Parathyroid adenoma (tissue), 2 donors: ENCODE results near the gene ABCA3.

Experiments
- H2AFZ ChIP-seq: fragments of 300-600 bp; sonication (generic); one replicate; pipeline ENCODE4 v1.7.0; 2017; ENCODE audit warnings: antibody characterized with exemption, mild to moderate bottlenecking
- H3K27ac ChIP-seq: fragments of 300-600 bp; sonication (generic); one replicate; pipeline ENCODE4 v1.7.0; 2017
- H3K27me3 ChIP-seq: fragments of 300-600 bp; sonication (generic); one replicate; pipeline ENCODE4 v1.7.0; 2017; ENCODE audit warnings: low read length; ENCODE audit not compliant: control insufficient read depth, insufficient read depth
- H3K36me3 ChIP-seq: fragments of 300-600 bp; sonication (generic); one replicate; pipeline ENCODE4 v1.7.0; 2017; ENCODE audit warnings: low read length; ENCODE audit not compliant: control insufficient read depth, insufficient read depth
- H3K4me1 ChIP-seq: fragments of 300-600 bp; sonication (generic); one replicate; pipeline ENCODE4 v1.7.0; 2017; ENCODE audit warnings: control low read depth
- H3K4me2 ChIP-seq: fragments of 300-600 bp; sonication (generic); one replicate; pipeline ENCODE4 v1.7.0; 2017; ENCODE audit warnings: low read length
- H3K4me3 ChIP-seq: fragments of 300-600 bp; sonication (generic); one replicate; pipeline ENCODE4 v1.7.0; 2017; ENCODE audit warnings: low read depth, low read length
- H3K79me2 ChIP-seq: fragments of 300-600 bp; sonication (generic); one replicate; pipeline ENCODE4 v1.7.0; 2017; ENCODE audit warnings: control low read depth
- H3K9ac ChIP-seq: fragments of 300-600 bp; sonication (generic); one replicate; pipeline ENCODE4 v1.7.0; 2017; ENCODE audit warnings: mild to moderate bottlenecking
- H3K9me3 ChIP-seq: fragments of 300-600 bp; sonication (generic); one replicate; pipeline ENCODE4 v1.7.0; 2017; ENCODE audit warnings: low read length; ENCODE audit not compliant: control insufficient read depth
- CTCF ChIP-seq: fragments of 300-600 bp; sonication (generic); IDR thresholded peaks from one replicate; pipeline ENCODE4 v1.7.0; 2017; ENCODE audit warnings: antibody characterized with exemption, mild to moderate bottlenecking
- donor health status: primary hyperparathyroidism.

Gene ABCA3

GRCh38 chr16:2233872-2234812 lies 106.4 kb downstream of the ABCA3 start:
- no peaks in the 10 kb centered on the region for H3K4me1 ChIP-seq
- H3K4me2 ChIP-seq = no peak overlapping the region
- H3K9me3 ChIP-seq = no peaks in the 10 kb centered on the region
- H3K36me3 ChIP-seq = no peaks in the 10 kb centered on the region
- H3K79me2 ChIP-seq = no peaks in the 10 kb centered on the region
- H3K27me3 ChIP-seq = no peaks in the 10 kb centered on the region
- TF ChIP-seq CTCF = no peak
- H2AFZ ChIP-seq = no peak overlapping the region
- no peak overlapping the region for H3K27ac ChIP-seq
- H3K4me3 ChIP-seq = no peak overlapping the region
- no peak overlapping the region for H3K9ac ChIP-seq

DNA sequence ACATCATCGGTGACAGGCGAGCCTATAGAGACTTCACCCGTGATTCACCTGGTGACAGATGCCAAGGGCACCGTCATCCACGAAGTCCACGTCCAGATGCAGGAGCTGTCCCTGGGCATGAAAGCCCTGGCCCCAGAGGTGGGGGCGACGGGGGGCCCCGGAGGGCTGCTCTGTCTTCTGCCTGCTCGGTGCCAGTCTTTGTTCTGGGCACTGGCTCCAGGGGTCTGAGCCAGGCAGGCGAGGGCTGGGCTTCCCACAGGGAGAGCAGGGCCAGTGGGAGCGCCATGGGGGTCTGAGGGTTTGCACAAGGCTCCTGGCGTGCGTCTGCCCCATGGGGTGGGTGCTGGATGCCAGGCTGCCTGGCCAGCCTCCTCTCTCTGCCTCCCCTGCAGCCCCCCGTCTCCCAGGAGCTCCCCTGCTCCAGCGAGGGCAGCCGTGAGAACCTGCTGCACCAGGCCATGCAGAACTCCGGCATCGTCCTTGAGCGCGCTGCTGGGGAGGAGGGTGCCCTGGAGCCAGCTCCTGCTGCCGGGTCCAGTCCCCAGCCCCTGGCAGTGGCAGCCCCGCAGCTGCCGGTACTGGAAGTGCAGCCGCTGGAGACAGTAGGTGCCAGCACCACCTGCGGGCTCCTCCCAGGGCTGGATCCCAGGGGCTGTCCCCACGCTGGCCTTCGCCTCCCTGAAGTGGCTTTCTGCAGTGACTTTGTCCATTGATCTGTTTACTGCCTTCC lies 107.3 kb downstream of the ABCA3 start:
- H3K27ac ChIP-seq = no peak overlapping the region
- no peak overlapping the region for H2AFZ ChIP-seq
- H3K4me2 ChIP-seq = no peak overlapping the region
- no peak overlapping the region for H3K4me3 ChIP-seq
- H3K79me2 ChIP-seq = peaks cover under 1% of the 10 kb centered on the region
- TF ChIP-seq CTCF = no peak
- no peaks in the 10 kb centered on the region for H3K4me1 ChIP-seq
- no peaks in the 10 kb centered on the region for H3K9me3 ChIP-seq
- no peaks in the 10 kb centered on the region for H3K36me3 ChIP-seq
- H3K9ac ChIP-seq = no peak overlapping the region
- no peaks in the 10 kb centered on the region for H3K27me3 ChIP-seq

DNA sequence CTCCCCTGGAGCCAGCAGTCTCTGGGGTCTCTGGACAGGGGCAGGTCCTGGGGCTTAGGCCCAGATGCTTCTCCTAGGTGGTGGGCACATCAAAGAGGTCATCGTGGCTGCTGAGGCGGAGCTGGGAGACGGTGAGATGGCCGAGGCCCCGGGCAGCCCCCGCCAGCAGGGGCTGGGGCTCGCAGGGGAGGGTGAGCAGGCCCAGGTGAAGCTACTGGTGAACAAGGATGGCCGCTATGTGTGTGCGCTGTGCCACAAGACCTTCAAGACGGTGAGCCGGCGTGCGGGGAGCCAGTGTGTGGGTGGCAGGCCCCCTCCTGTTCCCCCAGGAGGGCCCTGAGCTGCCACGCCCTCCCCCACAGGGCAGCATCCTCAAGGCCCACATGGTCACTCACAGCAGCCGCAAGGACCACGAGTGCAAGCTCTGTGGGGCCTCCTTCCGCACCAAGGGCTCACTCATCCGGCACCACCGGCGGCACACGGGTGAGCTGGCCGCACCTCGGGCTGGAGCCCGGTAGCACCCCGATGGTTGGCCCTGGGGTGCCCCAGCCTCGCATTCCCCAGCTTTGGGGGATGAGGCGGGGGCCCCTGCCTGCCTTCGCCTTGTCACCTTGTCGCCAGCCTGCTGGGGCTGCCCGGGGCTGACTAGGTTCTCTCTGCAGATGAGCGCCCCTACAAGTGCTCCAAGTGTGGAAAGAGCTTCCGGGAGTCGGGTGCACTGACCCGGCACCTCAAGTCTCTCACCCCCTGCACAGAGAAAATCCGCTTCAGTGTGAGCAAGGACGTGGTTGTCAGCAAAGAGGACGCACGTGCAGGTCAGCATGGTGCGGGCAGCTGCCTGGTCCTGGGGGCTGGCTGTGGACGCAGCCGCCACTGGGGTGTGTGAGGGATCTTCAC lies 108.2 kb downstream of the ABCA3 start:
- no peaks in the 10 kb centered on the region for H3K9me3 ChIP-seq
- H3K36me3 ChIP-seq = no peaks in the 10 kb centered on the region
- H3K4me1 ChIP-seq = no peaks in the 10 kb centered on the region
- H3K79me2 ChIP-seq = peaks cover 4% of the 10 kb centered on the region
- H3K4me3 ChIP-seq = no peak overlapping the region
- no peak overlapping the region for H3K27ac ChIP-seq
- no peaks in the 10 kb centered on the region for H3K27me3 ChIP-seq
- no peak overlapping the region for H3K4me2 ChIP-seq
- H3K9ac ChIP-seq = no peak overlapping the region
- H2AFZ ChIP-seq = no peak overlapping the region
- no peak for TF ChIP-seq CTCF

- TF ChIP-seq CTCF = no peak
- H3K4me2 ChIP-seq = no peak overlapping the region
- H3K27ac ChIP-seq = no peak overlapping the region
- H3K4me3 ChIP-seq = no peak overlapping the region
- H3K9me3 ChIP-seq = no peaks in the 10 kb centered on the region
- no peaks in the 10 kb centered on the region for H3K36me3 ChIP-seq
- H3K79me2 ChIP-seq = peaks cover 9% of the 10 kb centered on the region
- H3K27me3 ChIP-seq = no peaks in the 10 kb centered on the region
- no peak overlapping the region for H2AFZ ChIP-seq
- no peak overlapping the region for H3K9ac ChIP-seq
- no peaks in the 10 kb centered on the region for H3K4me1 ChIP-seq
Measured at GRCh38 chr16:2231016-2231931, 109.3 kb downstream of the ABCA3 start.
